Omental fat pad (tissue), 4 donors: Measurements from ENCODE around the gene GPN1. TPM values are rescaled to one million over a fixed set of nuclear protein-coding genes. Genes with fewer than 3 reads are reported as not detected.

ENCODE experiments used
- ATAC-seq: fragments of 150-250 bp; one replicate; pipeline ENCODE4 v1.9.1; 2016; ENCODE audit warnings: mild to moderate bottlenecking, moderate library complexity; ENCODE audit not compliant: low FRiP score
- DNase-seq: peaks from one replicate; pipeline ENCODE4 v3.0.0-alpha.2; 2019; ENCODE audit warnings: low spot score
- small RNA-seq: library from RNA; depleted of rRNA; stranded (forward); fragments of <200 nt; gene quantifications from one replicate; pipeline ENCODE3, GENCODE V24; 2016
- total RNA-seq, 4 donors: library from RNA; depleted of rRNA; stranded (reverse); fragments of >200 nt; gene quantifications; one replicate each; pipeline ENCODE4 v1.1.0, GENCODE V29; 2016
- TF ChIP-seq, protein P1 (sequence below), 3 donors: fragments of 450-650 bp; IDR thresholded peaks; one replicate each; pipeline ENCODE4 v1.5.1; 2016 to 2017; ENCODE audit warnings: antibody characterized with exemption in 3 of 3, mild to moderate bottlenecking in 3 of 3, moderate library complexity in 2 of 3

Gene GPN1
- total RNA-seq, 4 donors from 2014 or later, result 21.0 to 32.5 (median 24.9) TPM

DNA sequence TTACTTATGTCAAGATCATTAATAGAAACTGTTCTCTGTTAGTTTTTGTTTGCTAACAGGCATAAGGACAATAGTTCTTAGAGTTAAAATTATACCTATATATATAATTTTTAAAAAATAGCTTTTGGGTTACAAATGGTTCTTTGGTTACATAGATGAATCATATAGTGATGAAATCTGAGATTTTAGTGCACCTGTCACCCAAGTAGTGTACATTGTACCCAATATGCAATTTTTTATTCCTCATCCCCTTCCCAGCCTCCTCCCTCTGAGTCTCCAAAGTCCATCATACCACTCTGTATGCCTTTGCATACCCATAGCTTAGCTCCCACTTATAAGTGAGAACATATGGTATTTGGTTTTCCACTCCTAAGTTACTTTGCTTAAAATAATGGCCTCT is 61.2 kb downstream of the GPN1 start:
- ATAC-seq, result no peak
- DNase-seq, result no peak
- TF ChIP-seq, protein P1, sequence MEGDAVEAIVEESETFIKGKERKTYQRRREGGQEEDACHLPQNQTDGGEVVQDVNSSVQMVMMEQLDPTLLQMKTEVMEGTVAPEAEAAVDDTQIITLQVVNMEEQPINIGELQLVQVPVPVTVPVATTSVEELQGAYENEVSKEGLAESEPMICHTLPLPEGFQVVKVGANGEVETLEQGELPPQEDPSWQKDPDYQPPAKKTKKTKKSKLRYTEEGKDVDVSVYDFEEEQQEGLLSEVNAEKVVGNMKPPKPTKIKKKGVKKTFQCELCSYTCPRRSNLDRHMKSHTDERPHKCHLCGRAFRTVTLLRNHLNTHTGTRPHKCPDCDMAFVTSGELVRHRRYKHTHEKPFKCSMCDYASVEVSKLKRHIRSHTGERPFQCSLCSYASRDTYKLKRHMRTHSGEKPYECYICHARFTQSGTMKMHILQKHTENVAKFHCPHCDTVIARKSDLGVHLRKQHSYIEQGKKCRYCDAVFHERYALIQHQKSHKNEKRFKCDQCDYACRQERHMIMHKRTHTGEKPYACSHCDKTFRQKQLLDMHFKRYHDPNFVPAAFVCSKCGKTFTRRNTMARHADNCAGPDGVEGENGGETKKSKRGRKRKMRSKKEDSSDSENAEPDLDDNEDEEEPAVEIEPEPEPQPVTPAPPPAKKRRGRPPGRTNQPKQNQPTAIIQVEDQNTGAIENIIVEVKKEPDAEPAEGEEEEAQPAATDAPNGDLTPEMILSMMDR (IDR thresholded peaks at IDR 0.05), result no peak

DNA sequence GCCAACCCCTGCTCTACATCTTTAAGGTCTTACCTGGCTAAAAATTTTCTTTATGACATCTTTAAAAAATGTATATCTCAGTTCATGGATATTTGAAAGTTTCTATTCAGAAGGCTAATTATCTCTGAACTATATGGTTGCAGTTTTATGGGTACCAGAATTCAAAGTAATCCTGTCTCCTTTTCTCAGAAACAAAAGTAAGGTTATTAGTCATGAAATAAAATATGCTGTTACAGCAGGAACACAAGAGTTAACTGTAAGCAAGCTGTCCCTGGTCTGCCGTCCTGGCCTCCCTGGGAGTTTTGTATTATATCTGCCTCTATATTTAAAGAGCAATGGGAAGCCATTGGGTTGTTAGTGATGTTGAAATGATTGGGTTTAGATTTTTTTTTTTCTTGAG is 68.8 kb downstream of the GPN1 start:
- no peak for ATAC-seq
- TF ChIP-seq, protein P1 (IDR thresholded peaks at IDR 0.05), result no peak
- DNase-seq, result no peak

Small RNA genes within 50 kb of the gene (small RNA-seq; reads per million reads assigned to genes)
- not detected for gene RF00340

Other genes with a start within 250 kb of the GPN1 start
- 10 to 100 TPM in 2 of 4 donors, 1 to 10 TPM in 2; 8.2 to 17.2 (median 11.1) TPM for gene ZNF513, start 248.3 kb upstream of the GPN1 start, total RNA-seq
- gene PPM1G, start 219.5 kb upstream of the GPN1 start, total RNA-seq, result 10 to 100 TPM; 44.6 to 71.9 (median 60.4) TPM
- 10 to 100 TPM; 65.6 to 75.5 (median 71.8) TPM for gene NRBP1, start 200.4 kb upstream of the GPN1 start, total RNA-seq
- 1 to 10 TPM in 2 of 4 donors, under 1 TPM in 1, not detected in 1; 0.75 to 1.8 (median 1.3) TPM for gene KRTCAP3, start 186.7 kb upstream of the GPN1 start, total RNA-seq
- 10 to 100 TPM; 13.6 to 40.5 (median 32.4) TPM for gene IFT172, start 139.3 kb upstream of the GPN1 start, total RNA-seq
- 10 to 100 TPM; 24.0 to 82.0 (median 52.2) TPM for gene FNDC4, start 133.8 kb upstream of the GPN1 start, total RNA-seq
- gene GCKR, start 132.2 kb upstream of the GPN1 start, total RNA-seq, result 1 to 10 TPM in 3 of 4 donors, under 1 TPM in 1; 0.56 to 1.7 (median 1.4) TPM
- gene ZNF512, start 46.0 kb upstream of the GPN1 start, total RNA-seq, result 10 to 100 TPM; 15.6 to 74.2 (median 20.2) TPM
- gene CCDC121, start within 50 bp of the GPN1 start, total RNA-seq, result 1 to 10 TPM; 1.2 to 8.0 (median 3.2) TPM
- gene SUPT7L, start 34.6 kb downstream of the GPN1 start, total RNA-seq, result 10 to 100 TPM; 24.9 to 32.9 (median 28.0) TPM
- gene SLC4A1AP, start 34.8 kb downstream of the GPN1 start, total RNA-seq, result 10 to 100 TPM; 16.1 to 24.1 (median 20.4) TPM
- 100 to 1,000 TPM; 109 to 130 (median 116) TPM for gene MRPL33, start 142.7 kb downstream of the GPN1 start, total RNA-seq